HEK293T (cell line): ENCODE measurements around the gene PLCB4.

Source experiments
- CTCF ChIA-PET: fragments of 350-600 bp; formaldehyde crosslinking; extraction: SDS; loops from one replicate; lab custom pipeline; 2021; ENCODE audit warnings: antibody characterized with exemption, inconsistent platforms; lab: Yijun Ruan, JAX
- POLR2A ChIA-PET: fragments of 350-600 bp; formaldehyde crosslinking; extraction: SDS; loops from one replicate; lab custom pipeline; 2020; ENCODE audit warnings: antibody characterized with exemption, inconsistent platforms; lab: Yijun Ruan, JAX
- DNase-seq: peaks from one replicate; pipeline ENCODE4 v3.0.0; 2012; ENCODE audit warnings: mixed read lengths; ENCODE audit errors: extremely low spot score
- ARNT ChIP-seq: fragments of 450-650 bp; IDR thresholded peaks from 2 replicates; pipeline ENCODE4 v1.6.1; 2017; ENCODE audit warnings: mild to moderate bottlenecking
- BHLHE40 ChIP-seq: fragments of 450-650 bp; IDR thresholded peaks from 2 replicates; pipeline ENCODE4 v1.6.1; 2016; ENCODE audit warnings: mild to moderate bottlenecking, moderate library complexity, borderline replicate concordance
- CTBP1 ChIP-seq: fragments of 450-650 bp; IDR thresholded peaks from 2 replicates; pipeline ENCODE4 v1.6.1; 2016; ENCODE audit warnings: borderline replicate concordance
- ELF4 ChIP-seq: fragments of 450-650 bp; IDR thresholded peaks from 2 replicates; pipeline ENCODE4 v1.6.1; 2017; ENCODE audit warnings: antibody characterized with exemption
- FOXA1 ChIP-seq: fragments of 450-650 bp; IDR thresholded peaks from 2 replicates; pipeline ENCODE4 v1.6.1; 2016; ENCODE audit warnings: mild to moderate bottlenecking
- FOXK2 ChIP-seq: fragments of 450-650 bp; IDR thresholded peaks from 2 replicates; pipeline ENCODE4 v1.6.1; 2016; ENCODE audit warnings: mild to moderate bottlenecking
- FOXM1 ChIP-seq: fragments of 450-650 bp; IDR thresholded peaks from 2 replicates; pipeline ENCODE4 v1.6.1; 2017; ENCODE audit warnings: mild to moderate bottlenecking, borderline replicate concordance
- HDGF ChIP-seq: fragments of 450-650 bp; IDR thresholded peaks from 2 replicates; pipeline ENCODE4 v1.6.1; 2017; ENCODE audit warnings: antibody characterized with exemption, borderline replicate concordance
- L3MBTL2 ChIP-seq: fragments of 450-650 bp; conservative IDR thresholded peaks from 2 replicates; pipeline ENCODE4 v1.6.1; 2016; ENCODE audit warnings: mild to moderate bottlenecking
- LEF1 ChIP-seq: fragments of 450-650 bp; IDR thresholded peaks from 2 replicates; pipeline ENCODE4 v1.6.1; 2017; ENCODE audit warnings: mild to moderate bottlenecking, borderline replicate concordance
- NFRKB ChIP-seq: fragments of 450-650 bp; IDR thresholded peaks from 2 replicates; pipeline ENCODE4 v1.6.1; 2016; ENCODE audit warnings: mild to moderate bottlenecking, moderate library complexity
- PKNOX1 ChIP-seq: fragments of 450-650 bp; IDR thresholded peaks from 2 replicates; pipeline ENCODE4 v1.6.1; 2016
- SP1 ChIP-seq: fragments of 450-650 bp; IDR thresholded peaks from 2 replicates; pipeline ENCODE4 v1.6.1; 2017
- SUZ12 ChIP-seq: fragments of 450-650 bp; IDR thresholded peaks from 2 replicates; pipeline ENCODE4 v1.6.1; 2016; ENCODE audit warnings: mild to moderate bottlenecking
- TARDBP ChIP-seq: fragments of 450-650 bp; IDR thresholded peaks from 2 replicates; pipeline ENCODE4 v1.6.1; 2016
- ZNF384 ChIP-seq: fragments of 450-650 bp; IDR thresholded peaks from 2 replicates; pipeline ENCODE4 v1.6.1; 2016

PLCB4 gene

GRCh38 chr20:9144643-9145042 is 75.8 kb downstream of the PLCB4 start:
- ChIA-PET POLR2A (no interaction called here), CTCF (interaction anchor here (0.6 kb wide), 1 partner anchor 381 kb away, joined by 3 read pairs; no protein-coding TSS in a partner anchor)
- TF ChIP-seq ZNF384 (no peak), ELF4 (no peak), FOXM1 (no peak), PKNOX1 (no peak), SUZ12 (no peak), L3MBTL2 (no peak), CTBP1 (no peak), NFRKB (no peak), SP1 (no peak), TARDBP (no peak), ARNT (no peak), FOXK2 (no peak), HDGF (no peak), FOXA1 (no peak), LEF1 (no peak), BHLHE40 (no peak)
- no peak for DNase-seq

GRCh38 chr20:9145142-9145541 is 76.3 kb downstream of the PLCB4 start:
- DNase-seq: no peak
- TF ChIP-seq FOXM1 (no peak), FOXK2 (no peak), FOXA1 (no peak), BHLHE40 (no peak), PKNOX1 (no peak), HDGF (no peak)
- ChIA-PET CTCF (no interaction called here), POLR2A (no interaction called here)

- POLR2A ChIA-PET: no interaction called here
- no peak for DNase-seq
- TF ChIP-seq PKNOX1 (no peak), FOXA1 (no peak), SP1 (no peak), FOXM1 (no peak), SUZ12 (no peak), BHLHE40 (no peak), ARNT (no peak), NFRKB (no peak), L3MBTL2 (no peak), CTBP1 (no peak), HDGF (no peak), FOXK2 (no peak), LEF1 (no peak), ZNF384 (no peak), TARDBP (no peak), ELF4 (no peak)
- CTCF ChIA-PET: no interaction called here
These were observed 77.8 kb downstream of the PLCB4 start for GRCh38 chr20:9146649-9147048.

- no peak for DNase-seq
- ChIA-PET POLR2A (no interaction called here), CTCF (no interaction called here)
- TF ChIP-seq FOXA1: no peak
- TF ChIP-seq TARDBP: no peak
These were observed 78.7 kb downstream of the PLCB4 start for GRCh38 chr20:9147547-9148024.

GRCh38 chr20:9148291-9148690 is 79.4 kb downstream of the PLCB4 start:
- ChIA-PET CTCF (no interaction called here), POLR2A (no interaction called here)
- TF ChIP-seq L3MBTL2 (no peak), ELF4 (no peak), ARNT (no peak), FOXA1 (no peak), FOXK2 (no peak), LEF1 (no peak), TARDBP (no peak), HDGF (no peak), PKNOX1 (no peak), FOXM1 (no peak), ZNF384 (no peak), CTBP1 (no peak)
- DNase-seq: no peak

- TF ChIP-seq CTBP1: no peak
- TF ChIP-seq FOXM1: no peak
- no peak for TF ChIP-seq ELF4
- TF ChIP-seq SUZ12: no peak
- TF ChIP-seq SP1: no peak
- no peak for DNase-seq
- ChIA-PET POLR2A (no interaction called here), CTCF (no interaction called here)
These were observed 80.2 kb downstream of the PLCB4 start for GRCh38 chr20:9149087-9149486.
